Measurements from ENCODE around the gene WDR31. TPM values are rescaled to one million over a fixed set of nuclear protein-coding genes. Genes with fewer than 3 reads are reported as not detected.
"Not testable (repeated sequence)": the region's sequence is repeated elsewhere in the genome, so short reads cannot be mapped to it uniquely, and the experiment has no call there.

Gene WDR31
- total RNA-seq, 4 donors from 2014 or later: 1.3 to 2.8 (median 2.1) TPM

- Histone ChIP-seq H3K27me3 (no peaks in the 10 kb centered on the region), H3K4me1 (peaks cover 5 to 11% (median 8%) of the 10 kb centered on the region in 4 donors), H3K36me3 (peaks cover 14 to 30% (median 23%) of the 10 kb centered on the region in 4 donors), H3K27ac (replicated peaks in 1 of 4) (no peak overlapping the region), H3K9me3 (no peaks in the 10 kb centered on the region), H3K4me3 (no peak overlapping the region)
- intact Hi-C loops (cut with DNase I): no loop called here
- no peak for DNase-seq (ENCODE audit: extremely low spot score)
- 82% methylated on average over 7 of the region's 8 CpGs for WGBS
- TF ChIP-seq, protein P1, sequence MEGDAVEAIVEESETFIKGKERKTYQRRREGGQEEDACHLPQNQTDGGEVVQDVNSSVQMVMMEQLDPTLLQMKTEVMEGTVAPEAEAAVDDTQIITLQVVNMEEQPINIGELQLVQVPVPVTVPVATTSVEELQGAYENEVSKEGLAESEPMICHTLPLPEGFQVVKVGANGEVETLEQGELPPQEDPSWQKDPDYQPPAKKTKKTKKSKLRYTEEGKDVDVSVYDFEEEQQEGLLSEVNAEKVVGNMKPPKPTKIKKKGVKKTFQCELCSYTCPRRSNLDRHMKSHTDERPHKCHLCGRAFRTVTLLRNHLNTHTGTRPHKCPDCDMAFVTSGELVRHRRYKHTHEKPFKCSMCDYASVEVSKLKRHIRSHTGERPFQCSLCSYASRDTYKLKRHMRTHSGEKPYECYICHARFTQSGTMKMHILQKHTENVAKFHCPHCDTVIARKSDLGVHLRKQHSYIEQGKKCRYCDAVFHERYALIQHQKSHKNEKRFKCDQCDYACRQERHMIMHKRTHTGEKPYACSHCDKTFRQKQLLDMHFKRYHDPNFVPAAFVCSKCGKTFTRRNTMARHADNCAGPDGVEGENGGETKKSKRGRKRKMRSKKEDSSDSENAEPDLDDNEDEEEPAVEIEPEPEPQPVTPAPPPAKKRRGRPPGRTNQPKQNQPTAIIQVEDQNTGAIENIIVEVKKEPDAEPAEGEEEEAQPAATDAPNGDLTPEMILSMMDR (IDR thresholded peaks at IDR 0.05): no peak
- TF ChIP-seq POLR2A (IDR thresholded peaks at IDR 0.05; ENCODE audit: low read depth): no peak
- no peak for TF ChIP-seq EP300 (IDR thresholded peaks at IDR 0.05)
- TF ChIP-seq POLR2AphosphoS5 (IDR thresholded peaks at IDR 0.05): no peak
Observed at GRCh38 chr9:113370806-113371325, 30.8 kb upstream of the WDR31 start.

- intact Hi-C loops (cut with DNase I): no loop called here
- 78% methylated on average over 11 of the region's 11 CpGs for WGBS
Observed at GRCh38 chr9:113369855-113370140, 29.7 kb upstream of the WDR31 start.

GRCh38 chr9:113368982-113369854 lies 29.1 kb upstream of the WDR31 start:
- H3K4me1 ChIP-seq: no peaks in the 10 kb centered on the region
- H3K9me3 ChIP-seq: no peaks in the 10 kb centered on the region
- H3K27ac ChIP-seq (replicated peaks in 1 of 4): no peak overlapping the region
- intact Hi-C loops (cut with DNase I): no loop called here
- DNase-seq (ENCODE audit: extremely low spot score): no peak
- TF ChIP-seq POLR2AphosphoS5 (IDR thresholded peaks at IDR 0.05) (no peak), POLR2A (IDR thresholded peaks at IDR 0.05; ENCODE audit: low read depth) (no peak), EP300 (IDR thresholded peaks at IDR 0.05) (no peak)
- TF ChIP-seq, protein P1 (IDR thresholded peaks at IDR 0.05): no peak
- H3K36me3 ChIP-seq: peaks cover 11 to 18% (median 16%) of the 10 kb centered on the region in 4 donors
- 76% methylated on average over 12 of the region's 13 CpGs for WGBS
- H3K27me3 ChIP-seq: no peaks in the 10 kb centered on the region
- no peak overlapping the region for H3K4me3 ChIP-seq

More at GRCh38 chr9:113369855-113370140, 29.7 kb upstream of the WDR31 start:
- Histone ChIP-seq H3K27ac (replicated peaks in 1 of 4) (no peak overlapping the region), H3K36me3 (peaks cover 14 to 24% (median 20%) of the 10 kb centered on the region in 4 donors), H3K4me3 (no peak overlapping the region), H3K27me3 (no peaks in the 10 kb centered on the region), H3K4me1 (no peaks in the 10 kb centered on the region), H3K9me3 (no peaks in the 10 kb centered on the region)
- no peak for DNase-seq (ENCODE audit: extremely low spot score)
- TF ChIP-seq POLR2AphosphoS5 (IDR thresholded peaks at IDR 0.05): no peak
- TF ChIP-seq, protein P1 (IDR thresholded peaks at IDR 0.05): no peak

DNA sequence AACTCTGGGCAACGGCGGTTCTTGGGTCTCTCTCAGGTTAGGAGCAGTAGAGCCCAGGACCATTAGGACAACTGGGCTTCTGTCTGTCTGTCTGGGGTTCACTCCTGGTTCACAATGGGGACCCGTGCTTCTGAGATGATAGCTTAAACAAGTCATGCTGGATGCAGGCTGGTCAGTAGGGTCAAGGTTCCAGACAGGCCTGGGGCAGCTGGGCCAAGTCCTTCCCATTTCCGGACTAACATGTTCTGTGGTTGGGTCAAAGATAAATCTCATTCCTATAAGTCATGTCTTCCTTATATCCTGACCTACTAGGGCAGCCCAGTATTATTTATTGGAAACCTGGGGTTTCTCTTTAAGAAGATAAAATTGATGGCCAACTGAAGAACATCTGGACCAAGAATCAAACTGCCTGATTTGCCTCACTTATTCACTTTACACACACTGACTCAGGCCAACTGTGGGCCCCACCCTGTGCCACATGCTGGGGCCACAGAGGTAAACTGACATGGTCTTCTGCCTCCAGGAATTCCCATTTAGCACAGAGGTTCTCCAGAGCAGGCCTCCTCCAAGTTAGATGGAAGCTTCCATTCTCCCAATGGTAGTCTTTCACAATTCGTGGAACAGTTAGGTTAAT lies 28.4 kb upstream of the WDR31 start:
- no peaks in the 10 kb centered on the region for H3K9me3 ChIP-seq
- 90% methylated on average over 5 of the region's 5 CpGs for WGBS
- no peaks in the 10 kb centered on the region for H3K27me3 ChIP-seq
- H3K27ac ChIP-seq (replicated peaks in 1 of 4): no peak overlapping the region
- TF ChIP-seq, protein P1 (IDR thresholded peaks at IDR 0.05): no peak
- TF ChIP-seq POLR2AphosphoS5 (IDR thresholded peaks at IDR 0.05): no peak
- TF ChIP-seq EP300 (IDR thresholded peaks at IDR 0.05): no peak
- no peak for TF ChIP-seq POLR2A (IDR thresholded peaks at IDR 0.05; ENCODE audit: low read depth)
- no peak overlapping the region for H3K4me3 ChIP-seq
- H3K36me3 ChIP-seq: peaks cover 4 to 10% (median 9%) of the 10 kb centered on the region in 4 donors
- intact Hi-C loops (cut with DNase I): no loop called here
- H3K4me1 ChIP-seq: no peaks in the 10 kb centered on the region
- no peak for DNase-seq (ENCODE audit: extremely low spot score)

DNA sequence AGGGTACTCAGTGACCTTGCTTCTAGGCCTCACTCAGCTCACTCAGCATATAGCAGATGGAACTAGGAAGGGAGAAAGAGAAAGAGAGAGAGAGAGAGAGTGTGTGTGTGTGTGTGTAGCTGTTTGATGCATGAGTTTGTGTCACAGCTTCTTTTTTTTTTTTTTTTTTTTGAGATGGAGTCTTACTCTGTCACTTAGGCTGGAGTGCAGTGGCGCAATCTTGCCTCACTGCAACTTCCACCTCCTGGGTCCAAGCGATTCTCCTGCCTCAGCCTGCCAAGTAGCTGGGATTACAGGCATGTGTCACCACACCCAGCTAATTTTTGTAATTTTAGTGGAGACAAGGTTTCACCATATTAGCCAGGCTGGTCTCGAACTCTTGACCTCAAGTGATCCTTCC lies 25.6 kb upstream of the WDR31 start:
- H3K27ac ChIP-seq (replicated peaks in 1 of 4); H3K27me3 ChIP-seq; H3K36me3 ChIP-seq; intact Hi-C loops (cut with DNase I); H3K4me1 ChIP-seq; DNase-seq (ENCODE audit: extremely low spot score); H3K9me3 ChIP-seq; H3K4me3 ChIP-seq: not testable (repeated sequence)
- WGBS: 80% methylated on average over 3 of the region's 3 CpGs
